ACC112 (cell line): ENCODE measurements around the gene MAML3.

ENCODE experiments used
- H2AFZ ChIP-seq: fragments of 200-600 bp; sonication (generic); one replicate; pipeline ENCODE4 v1.6.0; 2017; ENCODE audit warnings: antibody characterized with exemption, low read length; ENCODE audit not compliant: unreplicated experiment
- H3K27ac ChIP-seq: fragments of 200-600 bp; sonication (generic); 2 replicates; pipeline ENCODE4 v1.5.1; 2014; ENCODE audit warnings: low read depth, mild to moderate bottlenecking, antibody characterized with exemption, low read length, moderate library complexity
- H3K27me3 ChIP-seq: fragments of 200-600 bp; sonication (generic); 2 replicates; pipeline ENCODE4 v1.6.1; 2014; ENCODE audit warnings: mild to moderate bottlenecking, antibody characterized with exemption, low read length, moderate library complexity, mixed read lengths; ENCODE audit not compliant: insufficient read depth
- H3K36me3 ChIP-seq: fragments of 200-600 bp; sonication (generic); 2 replicates; pipeline ENCODE4 v1.6.1; 2016; ENCODE audit warnings: mild to moderate bottlenecking, antibody characterized with exemption, low read length, moderate library complexity, mixed read lengths; ENCODE audit not compliant: insufficient read depth
- H3K4me1 ChIP-seq: fragments of 200-600 bp; sonication (generic); one replicate; pipeline ENCODE4 v1.6.1; 2016; ENCODE audit warnings: low read length, mixed read lengths; ENCODE audit not compliant: insufficient read depth, unreplicated experiment, control insufficient read depth
- H3K4me3 ChIP-seq: fragments of 200-600 bp; sonication (generic); 2 replicates; pipeline ENCODE4 v1.5.1; 2014; ENCODE audit warnings: mild to moderate bottlenecking, low read depth, low read length
- H3K79me2 ChIP-seq: fragments of 200-600 bp; sonication (generic); one replicate; pipeline ENCODE4 v1.6.0; 2016; ENCODE audit warnings: low read length; ENCODE audit not compliant: control insufficient read depth, unreplicated experiment, insufficient read depth

Gene MAML3

GRCh38 chr4:139789096-139789654, 364.8 kb downstream of the MAML3 start:
- no peak overlapping the region for H3K27ac ChIP-seq
- H2AFZ ChIP-seq, result no peak overlapping the region
- no peak overlapping the region for H3K4me3 ChIP-seq
- H3K4me1 ChIP-seq, result no peaks in the 10 kb centered on the region
- no peaks in the 10 kb centered on the region for H3K36me3 ChIP-seq
- H3K27me3 ChIP-seq, result peaks cover 8% of the 10 kb centered on the region; the same call in 1 of the 2 replicates
- H3K79me2 ChIP-seq, result no peaks in the 10 kb centered on the region

- H3K4me3 ChIP-seq, result no peak overlapping the region
- no peaks in the 10 kb centered on the region for H3K27me3 ChIP-seq
- no peak overlapping the region for H2AFZ ChIP-seq
These were observed 367.3 kb downstream of the MAML3 start for GRCh38 chr4:139786494-139787354.

GRCh38 chr4:139785356-139785755, 368.6 kb downstream of the MAML3 start:
- H3K27ac ChIP-seq, result no peak overlapping the region
- H3K27me3 ChIP-seq, result no peaks in the 10 kb centered on the region
- no peak overlapping the region for H2AFZ ChIP-seq
- H3K4me3 ChIP-seq, result no peak overlapping the region
- no peaks in the 10 kb centered on the region for H3K36me3 ChIP-seq
- no peaks in the 10 kb centered on the region for H3K4me1 ChIP-seq
- no peaks in the 10 kb centered on the region for H3K79me2 ChIP-seq

More at GRCh38 chr4:139786494-139787354, 367.3 kb downstream of the MAML3 start:
- Histone ChIP-seq H3K36me3 (no peaks in the 10 kb centered on the region), H3K4me1 (no peaks in the 10 kb centered on the region), H3K79me2 (no peaks in the 10 kb centered on the region), H3K27ac (no peak overlapping the region)

- Histone ChIP-seq H3K4me3 (no peak overlapping the region), H3K4me1 (no peaks in the 10 kb centered on the region), H3K79me2 (no peaks in the 10 kb centered on the region), H3K36me3 (no peaks in the 10 kb centered on the region), H3K27ac (no peak overlapping the region), H3K27me3 (no peaks in the 10 kb centered on the region), H2AFZ (no peak overlapping the region)
These were observed 370.1 kb downstream of the MAML3 start for GRCh38 chr4:139783741-139784484.

- Histone ChIP-seq H3K4me3 (no peak overlapping the region), H3K79me2 (no peaks in the 10 kb centered on the region), H3K4me1 (no peaks in the 10 kb centered on the region), H3K36me3 (no peaks in the 10 kb centered on the region), H3K27me3 (no peaks in the 10 kb centered on the region), H3K27ac (no peak overlapping the region), H2AFZ (no peak overlapping the region)
These were observed 371.0 kb downstream of the MAML3 start for GRCh38 chr4:139782926-139783522.

GRCh38 chr4:139781066-139781465, 372.9 kb downstream of the MAML3 start:
- H3K79me2 ChIP-seq, result no peaks in the 10 kb centered on the region
- no peak overlapping the region for H2AFZ ChIP-seq
- no peaks in the 10 kb centered on the region for H3K27me3 ChIP-seq
- no peak overlapping the region for H3K4me3 ChIP-seq
- no peaks in the 10 kb centered on the region for H3K4me1 ChIP-seq
- H3K27ac ChIP-seq, result no peak overlapping the region
- H3K36me3 ChIP-seq, result no peaks in the 10 kb centered on the region

GRCh38 chr4:139779691-139780090, 374.3 kb downstream of the MAML3 start:
- no peak overlapping the region for H2AFZ ChIP-seq
- no peaks in the 10 kb centered on the region for H3K79me2 ChIP-seq
- no peaks in the 10 kb centered on the region for H3K4me1 ChIP-seq
- no peaks in the 10 kb centered on the region for H3K36me3 ChIP-seq
- no peak overlapping the region for H3K27ac ChIP-seq
- H3K27me3 ChIP-seq, result no peaks in the 10 kb centered on the region; the same call in 1 of the 2 replicates
- no peak overlapping the region for H3K4me3 ChIP-seq

- peaks cover 4% of the 10 kb centered on the region; the same call in 1 of the 2 replicates for H3K27me3 ChIP-seq
- H3K4me1 ChIP-seq, result no peaks in the 10 kb centered on the region
- no peak overlapping the region for H2AFZ ChIP-seq
- H3K27ac ChIP-seq, result no peak overlapping the region
- no peak overlapping the region for H3K4me3 ChIP-seq
- H3K36me3 ChIP-seq, result no peaks in the 10 kb centered on the region
- H3K79me2 ChIP-seq, result no peaks in the 10 kb centered on the region
These were observed 376.2 kb downstream of the MAML3 start for GRCh38 chr4:139777757-139778156.

GRCh38 chr4:139776235-139776634, 377.7 kb downstream of the MAML3 start:
- H3K27ac ChIP-seq, result no peak overlapping the region
- no peaks in the 10 kb centered on the region for H3K4me1 ChIP-seq
- H3K36me3 ChIP-seq, result no peaks in the 10 kb centered on the region
- H3K79me2 ChIP-seq, result no peaks in the 10 kb centered on the region
- H3K27me3 ChIP-seq, result peaks cover 4% of the 10 kb centered on the region; the same call in 1 of the 2 replicates
- H2AFZ ChIP-seq, result no peak overlapping the region
- H3K4me3 ChIP-seq, result no peak overlapping the region

GRCh38 chr4:139774759-139775487, 379.1 kb downstream of the MAML3 start:
- Histone ChIP-seq H3K4me3 (no peak overlapping the region), H3K36me3 (no peaks in the 10 kb centered on the region), H3K27me3 (peaks cover 4% of the 10 kb centered on the region; the same call in 1 of the 2 replicates), H3K27ac (no peak overlapping the region), H3K79me2 (no peaks in the 10 kb centered on the region), H3K4me1 (no peaks in the 10 kb centered on the region), H2AFZ (no peak overlapping the region)
